H1 (cell line): Measurements from ENCODE around the gene SMG7. TPM values are rescaled to one million over a fixed set of nuclear protein-coding genes. Genes with fewer than 3 reads are reported as not detected.

Experiments
- CTCF ChIA-PET: fragments of 300-600 bp; sonication (Branson Sonifier 250); formaldehyde crosslinking; loops from one replicate; lab custom pipeline; 2021; ENCODE audit not compliant: partially characterized antibody; lab: Charles Lee
- POLR2A ChIA-PET: fragments of 300-600 bp; sonication (Branson Sonifier 250); formaldehyde crosslinking; loops from one replicate; lab custom pipeline; 2021; ENCODE audit warnings: inconsistent platforms; ENCODE audit not compliant: partially characterized antibody; lab: Charles Lee
- DNase-seq, 2 experiments: peaks; one replicate each; pipeline versions ENCODE4 v3.0.0 to v3.0.0-alpha.2; 2010 to 2022; ENCODE audit warnings: low spot score in 2 of 2, low read depth in 1 of 2, mixed read lengths in 1 of 2
- FAIRE-seq: peaks from 2 replicates; lab custom pipeline; 2011; peaks lifted over from hg19 to GRCh38; lab: Jason Lieb, UNC
- H2AFZ ChIP-seq: 2 replicates; pipeline ENCODE4 v1.8.1; 2012; ENCODE audit warnings: low read length, inconsistent platforms
- H2AK5ac ChIP-seq: 2 replicates; pipeline ENCODE4 v1.6.1; 2013; ENCODE audit warnings: low read depth, low read length
- H2BK120ac ChIP-seq: replicated peaks from 2 replicates; pipeline ENCODE3; 2013; ENCODE audit warnings: low read depth, low read length, inconsistent platforms
- H2BK12ac ChIP-seq: 2 replicates; pipeline ENCODE4 v1.6.1; 2013; ENCODE audit warnings: low read depth, low read length
- H2BK15ac ChIP-seq: 2 replicates; pipeline ENCODE4 v1.6.1; 2013; ENCODE audit warnings: low read length
- H2BK20ac ChIP-seq: 2 replicates; pipeline ENCODE4 v1.6.1; 2013; ENCODE audit warnings: low read length
- H2BK5ac ChIP-seq: 2 replicates; pipeline ENCODE4 v1.6.1; 2013; ENCODE audit warnings: low read depth, low read length
- H3K14ac ChIP-seq: 2 replicates; pipeline ENCODE4 v1.6.1; 2013; ENCODE audit warnings: inconsistent platforms; ENCODE audit not compliant: insufficient read length
- H3K18ac ChIP-seq: 2 replicates; pipeline ENCODE4 v1.6.1; 2013; ENCODE audit warnings: low read length; ENCODE audit errors: extremely low read depth
- H3K23ac ChIP-seq: 2 replicates; pipeline ENCODE4 v1.6.1; 2013; ENCODE audit warnings: inconsistent platforms; ENCODE audit not compliant: insufficient read length
- H3K23me2 ChIP-seq: 2 replicates; pipeline ENCODE4 v1.6.1; 2013; ENCODE audit warnings: low read depth, low read length
- H3K27ac ChIP-seq: 2 replicates; pipeline ENCODE4 v1.6.1; 2011; ENCODE audit warnings: low read depth, low read length, inconsistent platforms
- H3K27me3 ChIP-seq, 4 experiments: replicated peaks in 1 of 4; 1 replicate in 1 of 4; 2 replicates in 3 of 4; pipeline versions ENCODE4 v1.6.1 to v1.8.1; 2011 to 2013; ENCODE audit warnings: low read length in 3 of 4, mild to moderate bottlenecking in 3 of 4, inconsistent platforms in 2 of 4, mixed read lengths in 2 of 4, moderate library complexity in 1 of 4; ENCODE audit not compliant: control insufficient read depth in 3 of 4, insufficient read depth in 3 of 4; ENCODE audit errors: extremely low read depth in 1 of 4
- H3K36me3 ChIP-seq, 4 experiments: 2 replicates each; pipeline versions ENCODE4 v1.6.1 to v1.8.1; 2011 to 2013; ENCODE audit warnings: mild to moderate bottlenecking in 4 of 4, low read length in 3 of 4, moderate library complexity in 2 of 4, control low read depth in 1 of 4, inconsistent platforms in 1 of 4; ENCODE audit not compliant: insufficient read depth in 4 of 4, control insufficient read depth in 2 of 4
- H3K4ac ChIP-seq: replicated peaks from 2 replicates; pipeline ENCODE3; 2013; ENCODE audit warnings: low read length, low read depth, mixed read lengths, inconsistent platforms; ENCODE audit not compliant: insufficient read length
- H3K4me1 ChIP-seq, 4 experiments: replicated peaks in 1 of 4; 1 replicate in 1 of 4; 2 replicates in 3 of 4; pipeline versions ENCODE4 v1.6.1 to v1.8.1; 2011 to 2013; ENCODE audit warnings: low read length in 3 of 4, inconsistent platforms in 2 of 4, mixed read lengths in 1 of 4; ENCODE audit not compliant: insufficient read depth in 4 of 4, control insufficient read depth in 3 of 4
- H3K4me2 ChIP-seq, 2 experiments: 2 replicates each; pipeline versions ENCODE4 v1.6.1 to v1.8.1; 2011 to 2013; ENCODE audit warnings: low read depth in 2 of 2, low read length in 2 of 2, control low read depth in 1 of 2, inconsistent platforms in 1 of 2, mild to moderate bottlenecking in 1 of 2; ENCODE audit not compliant: insufficient read depth in 1 of 2
- H3K4me3 ChIP-seq, 4 experiments: fragments of 200-600, 300-600 bp in 1 of 4; sonication (generic), shearing (Covaris generic), sonication (Bioruptor Twin) in 1 of 4; 2 replicates each; pipeline versions ENCODE4 v1.5.1 to v1.8.1; 2011 to 2016; ENCODE audit warnings: low read length in 4 of 4, low read depth in 3 of 4, control low read depth in 2 of 4, inconsistent platforms in 2 of 4, mild to moderate bottlenecking in 2 of 4, mixed read lengths in 1 of 4, moderate library complexity in 1 of 4; ENCODE audit not compliant: insufficient read depth in 2 of 4; ENCODE audit errors: extremely low read depth in 1 of 4
- H3K56ac ChIP-seq: replicated peaks from 2 replicates; pipeline ENCODE3; 2013; ENCODE audit warnings: low read depth, mild to moderate bottlenecking, mixed read lengths, low read length, inconsistent platforms; ENCODE audit not compliant: insufficient read length
- H3K79me1 ChIP-seq: 2 replicates; pipeline ENCODE4 v1.6.1; 2013; ENCODE audit warnings: low read depth, low read length, control low read depth
- H3K79me2 ChIP-seq, 2 experiments: 2 replicates each; pipeline versions ENCODE4 v1.6.1 to v1.8.1; 2012 to 2013; ENCODE audit warnings: low read length in 2 of 2, mild to moderate bottlenecking in 2 of 2, inconsistent platforms in 1 of 2; ENCODE audit not compliant: insufficient read depth in 2 of 2, control insufficient read depth in 1 of 2
- H3K9ac ChIP-seq, 4 experiments: replicated peaks in 1 of 4; 1 replicate in 1 of 4; 2 replicates in 3 of 4; pipeline versions ENCODE4 v1.6.1 to v1.8.1; 2011 to 2013; ENCODE audit warnings: low read depth in 3 of 4, low read length in 3 of 4, control low read depth in 2 of 4, mild to moderate bottlenecking in 2 of 4, moderate library complexity in 2 of 4, inconsistent platforms in 1 of 4; ENCODE audit errors: extremely low read depth in 1 of 4
- H3K9me3 ChIP-seq, 2 experiments: 2 replicates each; pipeline versions ENCODE4 v1.6.1 to v1.8.1; 2012 to 2013; ENCODE audit warnings: mild to moderate bottlenecking in 2 of 2, moderate library complexity in 2 of 2, control low read depth in 1 of 2, inconsistent platforms in 1 of 2, low read depth in 1 of 2, low read length in 1 of 2, mixed read lengths in 1 of 2; ENCODE audit not compliant: insufficient read depth in 2 of 2
- H4K20me1 ChIP-seq, 2 experiments: replicated peaks in 1 of 2; 2 replicates each; pipeline versions ENCODE3 to v1.8.1; 2011 to 2013; ENCODE audit warnings: inconsistent platforms in 2 of 2, low read length in 2 of 2, mild to moderate bottlenecking in 1 of 2; ENCODE audit not compliant: insufficient read depth in 2 of 2, control insufficient read depth in 1 of 2
- H4K5ac ChIP-seq: 2 replicates; pipeline ENCODE4 v1.6.1; 2013; ENCODE audit warnings: low read length, low read depth, mixed read lengths, inconsistent platforms; ENCODE audit not compliant: insufficient read length
- H4K8ac ChIP-seq: 2 replicates; pipeline ENCODE4 v1.8.0; 2013; ENCODE audit warnings: mild to moderate bottlenecking, moderate library complexity, low read length, inconsistent platforms; ENCODE audit not compliant: insufficient read depth; ENCODE audit errors: extremely low read depth
- H4K91ac ChIP-seq: replicated peaks from 2 replicates; pipeline ENCODE3; 2013; ENCODE audit warnings: low read length, mixed read lengths, inconsistent platforms; ENCODE audit not compliant: insufficient read length
- FOSL1 ChIP-seq: IDR thresholded peaks from 2 replicates; pipeline ENCODE4 v1.6.1; 2011; ENCODE audit warnings: mild to moderate bottlenecking, low read depth, low read length, moderate library complexity; ENCODE audit not compliant: insufficient read depth
- MAX ChIP-seq: IDR thresholded peaks from 2 replicates; pipeline ENCODE4 v1.6.1; 2012; ENCODE audit warnings: inconsistent platforms
- NANOG ChIP-seq: IDR thresholded peaks from 2 replicates; pipeline ENCODE4 v1.6.1; 2011; ENCODE audit warnings: low read length, low read depth, mild to moderate bottlenecking, inconsistent platforms; ENCODE audit not compliant: insufficient read depth, poor library complexity, severe bottlenecking
- RAD21 ChIP-seq, 2 experiments: IDR thresholded peaks in 1 of 2; conservative IDR thresholded peaks in 1 of 2; 2 replicates each; pipeline ENCODE4 v1.6.1; 2011; ENCODE audit warnings: low read depth in 2 of 2, low read length in 2 of 2, improper control_type of control experiment in 1 of 2, inconsistent platforms in 1 of 2, mild to moderate bottlenecking in 1 of 2, moderate library complexity in 1 of 2
- RXRA ChIP-seq: IDR thresholded peaks from 2 replicates; pipeline ENCODE4 v1.6.1; 2011; ENCODE audit warnings: low read depth, mild to moderate bottlenecking, low read length, moderate library complexity; ENCODE audit not compliant: insufficient read depth
- SP4 ChIP-seq: IDR thresholded peaks from 2 replicates; pipeline ENCODE4 v1.6.1; 2012; ENCODE audit warnings: low read length, inconsistent platforms
- WGBS, 2 experiments: shearing (Covaris generic) in 1 of 2; methylation state at CpG; one replicate each; pipeline versions ENCODE4 v1.1.6 to v1.1.7; 2013 to 2015; ENCODE audit warnings: low lambda C conversion rate in 2 of 2, mixed read lengths in 2 of 2, inconsistent platforms in 1 of 2, low coverage in 1 of 2, missing lambda C conversion rate in 1 of 2; ENCODE audit not compliant: insufficient replicate concordance in 2 of 2, insufficient coverage in 1 of 2, insufficient read length in 1 of 2; ENCODE audit errors: extremely low coverage in 1 of 2, missing lambda C conversion rate in 1 of 2; 5-methylcytosine and 5-hydroxymethylcytosine counted together
- polyA plus RNA-seq, 7 experiments: library from polyadenylated mRNA; depleted of rRNA in 3 of 7; stranded (reverse) in 5 of 7; unstranded in 2 of 7; fragments of >200 nt in 5 of 7; fragments of 200-250 nt in 2 of 7; gene quantifications; 1 replicate in 5 of 7; 2 replicates in 1 of 7; 4 replicates in 1 of 7; pipeline versions ENCODE4 v1.2.1 to v1.2.3, GENCODE V29; 2011 to 2013; ENCODE audit warnings: missing spikeins in 2 of 7, mixed read lengths in 2 of 7
- total RNA-seq: library from RNA; stranded (reverse); fragmentation: NEBNext Ultra II Directional; extraction: Animal tissue kit (Norgen Biotek cat#: 25700); gene quantifications from 2 replicates; pipeline ENCODE4 v1.2.1, GENCODE V29; 2021
- TF ChIP-seq, protein P1 (sequence below): IDR thresholded peaks from 2 replicates; pipeline ENCODE4 v1.6.1; 2012; ENCODE audit warnings: low read length, inconsistent platforms

Gene SMG7
- total and polyA plus RNA-seq, 2 of the 8 experiments (the other 6 are each of a cell fraction or from before 2014, with no cell fraction given) = 39.3 to 65.6 TPM

GRCh38 chr1:183444243-183444642 lies 28.1 kb upstream of the SMG7 start:
- no peaks in the 10 kb centered on the region for H3K27me3 ChIP-seq
- H3K23me2 ChIP-seq = peaks cover 2% of the 10 kb centered on the region; the same call in 1 of the 2 replicates
- H3K9me3 ChIP-seq = no peaks in the 10 kb centered on the region
- DNase-seq (no peak), FAIRE-seq (peak; percentile 58)
- H2BK15ac ChIP-seq = no peak overlapping the region
- H3K23ac ChIP-seq = no peak overlapping the region
- H2AFZ ChIP-seq = no peak overlapping the region
- no peak overlapping the region for H3K14ac ChIP-seq
- TF ChIP-seq FOSL1 = no peak
- no peak for TF ChIP-seq MAX
- TF ChIP-seq, protein P1, sequence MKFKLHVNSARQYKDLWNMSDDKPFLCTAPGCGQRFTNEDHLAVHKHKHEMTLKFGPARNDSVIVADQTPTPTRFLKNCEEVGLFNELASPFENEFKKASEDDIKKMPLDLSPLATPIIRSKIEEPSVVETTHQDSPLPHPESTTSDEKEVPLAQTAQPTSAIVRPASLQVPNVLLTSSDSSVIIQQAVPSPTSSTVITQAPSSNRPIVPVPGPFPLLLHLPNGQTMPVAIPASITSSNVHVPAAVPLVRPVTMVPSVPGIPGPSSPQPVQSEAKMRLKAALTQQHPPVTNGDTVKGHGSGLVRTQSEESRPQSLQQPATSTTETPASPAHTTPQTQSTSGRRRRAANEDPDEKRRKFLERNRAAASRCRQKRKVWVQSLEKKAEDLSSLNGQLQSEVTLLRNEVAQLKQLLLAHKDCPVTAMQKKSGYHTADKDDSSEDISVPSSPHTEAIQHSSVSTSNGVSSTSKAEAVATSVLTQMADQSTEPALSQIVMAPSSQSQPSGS = no peak
- no peak for TF ChIP-seq SP4
- TF ChIP-seq RXRA = no peak
- TF ChIP-seq RAD21 (IDR thresholded peaks at IDR 0.05 in 1 of 2, conservative IDR thresholded peaks at IDR 0.05 in 1 of 2; ENCODE audit: low read depth in 2 of 2, low read length in 2 of 2) = no peak
- no peak for TF ChIP-seq NANOG
- no peak overlapping the region for H3K9ac ChIP-seq
- H4K5ac ChIP-seq = no peak overlapping the region
- H3K79me2 ChIP-seq = no peaks in the 10 kb centered on the region
- no peak overlapping the region for H4K8ac ChIP-seq
- H3K4me1 ChIP-seq = no peaks in the 10 kb centered on the region
- H2BK120ac ChIP-seq = no peak overlapping the region
- H2AK5ac ChIP-seq = no peak overlapping the region
- H3K36me3 ChIP-seq = no peaks in the 10 kb centered on the region
- H2BK20ac ChIP-seq = no peak overlapping the region
- no peaks in the 10 kb centered on the region for H3K79me1 ChIP-seq
- 64% methylated on average over 3 of the region's 3 CpGs; no CpG with 5 or more reads in 1 of the 2 experiments for WGBS, 2 experiments
- H3K56ac ChIP-seq = no peak overlapping the region
- H3K4me2 ChIP-seq = no peak overlapping the region
- no peak overlapping the region for H2BK5ac ChIP-seq
- no peak overlapping the region for H4K91ac ChIP-seq
- H2BK12ac ChIP-seq = no peak overlapping the region
- no peak overlapping the region for H3K18ac ChIP-seq
- H3K27ac ChIP-seq = no peak overlapping the region
- no peak overlapping the region for H3K4me3 ChIP-seq
- POLR2A ChIA-PET = interaction anchor here (1.0 to 1.1 kb wide), 2 partner anchors 10 to 14 kb away, joined by 3 to 4 read pairs; no protein-coding TSS in a partner anchor
- CTCF ChIA-PET = interaction anchor here (0.6 to 0.7 kb wide), 2 partner anchors 9 to 83 kb away, joined by 3 read pairs; no protein-coding TSS in a partner anchor
- no peaks in the 10 kb centered on the region for H4K20me1 ChIP-seq
- no peak overlapping the region for H3K4ac ChIP-seq
